Activated CD4-positive, alpha-beta T cell treated with anti-CD3 and anti-CD28 coated beads for 1 hour (primary cell): ENCODE data around the gene DHX32.
"Not testable (repeated sequence)": the region's sequence is repeated elsewhere in the genome, so short reads cannot be mapped to it uniquely, and the experiment has no call there.

Source experiments
- DNase-seq: peaks from one replicate; pipeline ENCODE4 v3.0.0-alpha.2; 2020

DHX32 gene

GRCh38 chr10:125895130-125896087, 14.3 kb upstream of the DHX32 start:
- DNase-seq, result peak; percentile 19

GRCh38 chr10:125894176-125894575, 13.1 kb upstream of the DHX32 start:
- not testable (repeated sequence) for DNase-seq

GRCh38 chr10:125892402-125892801, 11.3 kb upstream of the DHX32 start:
- not testable (repeated sequence) for DNase-seq

- not testable (repeated sequence) for DNase-seq
These were observed 8.3 kb upstream of the DHX32 start for GRCh38 chr10:125889441-125889840.

- no peak for DNase-seq
These were observed 5.9 kb upstream of the DHX32 start for GRCh38 chr10:125886914-125887512.

GRCh38 chr10:125883211-125883610, 2.1 kb upstream of the DHX32 start:
- DNase-seq, result no peak

GRCh38 chr10:125882596-125882995, 1.5 kb upstream of the DHX32 start:
- no peak for DNase-seq

GRCh38 chr10:125880719-125881118, 373 bp downstream of the DHX32 start:
- DNase-seq, result no peak

- no peak for DNase-seq
These were observed 1.9 kb downstream of the DHX32 start for GRCh38 chr10:125878957-125879835.

GRCh38 chr10:125871338-125871737, 9.8 kb downstream of the DHX32 start:
- DNase-seq, result no peak

- DNase-seq, result no peak
These were observed 12.6 kb downstream of the DHX32 start for GRCh38 chr10:125868372-125868975.

GRCh38 chr10:125866421-125867029, 14.6 kb downstream of the DHX32 start:
- DNase-seq, result no peak

GRCh38 chr10:125865120-125865519, 16.0 kb downstream of the DHX32 start:
- no peak for DNase-seq

- DNase-seq, result no peak
These were observed 21.8 kb downstream of the DHX32 start for GRCh38 chr10:125859128-125859817.

- no peak for DNase-seq
These were observed 23.8 kb downstream of the DHX32 start for GRCh38 chr10:125857185-125857760.

- no peak for DNase-seq
These were observed 28.6 kb downstream of the DHX32 start for GRCh38 chr10:125852487-125852886.

GRCh38 chr10:125850766-125851731, 30.0 kb downstream of the DHX32 start:
- DNase-seq, result no peak

GRCh38 chr10:125849448-125849847, 31.6 kb downstream of the DHX32 start:
- DNase-seq, result no peak

- DNase-seq, result no peak
These were observed 32.2 kb downstream of the DHX32 start for GRCh38 chr10:125848857-125849256.

- no peak for DNase-seq
These were observed 32.7 kb downstream of the DHX32 start for GRCh38 chr10:125848371-125848770.
